ENCODE measurements around the gene MTO1.
"Not testable (repeated sequence)": the region's sequence is repeated elsewhere in the genome, so short reads cannot be mapped to it uniquely, and the experiment has no call there.

MTO1 gene

DNA sequence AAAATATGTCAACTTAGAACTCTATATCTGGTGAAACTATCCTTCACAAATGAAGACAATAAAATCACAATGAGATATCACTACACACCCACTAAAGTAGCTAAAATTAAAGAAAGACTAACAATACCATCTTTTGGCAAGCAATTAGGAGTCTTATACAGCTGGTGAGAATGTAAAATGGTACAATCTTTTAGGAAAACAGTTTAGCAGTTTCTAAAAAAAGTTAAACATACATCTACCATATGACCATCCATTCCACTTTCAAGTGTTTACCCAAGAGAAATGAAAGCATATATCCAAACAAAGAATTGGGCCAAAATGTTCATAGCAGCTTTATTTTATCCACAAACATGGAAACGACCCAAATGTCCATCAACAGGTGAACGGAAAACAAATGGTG lies 73.1 kb downstream of the MTO1 start:
- no peak for DNase-seq

DNA sequence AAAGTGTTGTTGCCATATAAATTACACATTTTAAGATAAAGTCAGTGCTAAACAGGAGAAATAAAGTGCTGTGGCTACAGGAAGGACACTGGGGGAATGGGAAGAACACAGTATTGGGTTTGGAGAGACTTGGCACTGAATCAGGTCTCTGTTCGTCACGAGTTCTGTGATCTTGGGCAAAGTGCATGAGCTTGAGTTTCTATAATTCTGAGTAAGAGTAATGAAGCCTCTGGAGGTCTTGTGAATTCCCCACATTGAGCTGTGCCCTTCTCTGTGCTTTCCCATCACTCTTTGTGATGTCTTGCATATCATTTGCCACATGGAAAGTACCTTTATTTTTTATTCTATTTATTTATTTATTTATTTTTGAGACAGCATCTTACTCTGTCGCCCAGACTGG lies 76.1 kb downstream of the MTO1 start:
- no peak for DNase-seq

DNA sequence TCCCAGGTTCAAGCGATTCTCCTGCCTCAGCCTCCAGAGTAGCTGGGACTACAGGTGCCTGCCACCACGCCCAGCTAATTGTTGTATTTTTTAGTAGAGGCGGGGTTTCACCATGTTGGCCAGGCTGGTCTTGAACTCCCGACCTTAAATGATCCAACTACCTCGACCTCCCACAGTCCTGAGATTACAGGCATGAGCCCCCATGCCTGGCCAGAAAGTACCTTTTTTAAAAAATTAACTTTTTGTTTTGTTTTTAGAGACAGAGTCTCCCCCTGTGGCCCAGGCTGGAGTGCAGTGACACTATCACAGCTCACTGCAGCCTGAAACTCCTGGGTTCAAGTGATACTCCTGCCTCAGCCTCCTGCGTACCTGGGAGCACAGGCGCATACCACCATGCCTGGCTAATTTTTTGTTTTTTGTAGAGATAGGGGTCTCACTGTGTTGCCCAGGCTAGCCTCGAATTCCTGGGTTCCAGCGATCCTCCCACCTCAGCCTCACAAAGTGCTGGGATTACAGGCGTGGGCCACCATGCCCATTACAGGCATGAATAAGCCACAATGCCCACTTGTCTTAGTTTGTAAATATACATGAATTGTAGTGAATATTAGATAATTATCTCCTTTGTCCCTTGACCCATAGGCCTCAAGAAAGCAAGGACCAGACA lies 76.7 kb downstream of the MTO1 start:
- no peak for DNase-seq

DNA sequence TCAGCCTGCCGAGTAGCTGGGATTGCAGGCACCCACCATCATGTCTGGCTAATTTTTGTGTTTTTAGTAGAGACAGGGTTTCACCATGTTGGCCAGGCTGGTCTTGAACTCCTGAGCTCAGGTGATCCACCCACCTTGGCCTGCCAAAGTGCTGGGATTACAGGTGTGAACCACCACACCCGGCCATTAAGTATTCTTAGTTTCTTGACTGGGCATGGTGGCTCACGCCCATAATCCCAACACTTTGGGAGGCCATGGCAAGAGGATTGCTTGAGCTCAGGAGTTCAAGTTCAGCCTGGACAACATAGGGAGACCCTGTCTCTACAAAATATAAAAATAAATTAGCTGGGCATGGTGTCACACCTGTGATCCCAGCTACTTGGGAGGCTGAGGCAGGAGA lies 80.9 kb downstream of the MTO1 start:
- not testable (repeated sequence) for DNase-seq

DNA sequence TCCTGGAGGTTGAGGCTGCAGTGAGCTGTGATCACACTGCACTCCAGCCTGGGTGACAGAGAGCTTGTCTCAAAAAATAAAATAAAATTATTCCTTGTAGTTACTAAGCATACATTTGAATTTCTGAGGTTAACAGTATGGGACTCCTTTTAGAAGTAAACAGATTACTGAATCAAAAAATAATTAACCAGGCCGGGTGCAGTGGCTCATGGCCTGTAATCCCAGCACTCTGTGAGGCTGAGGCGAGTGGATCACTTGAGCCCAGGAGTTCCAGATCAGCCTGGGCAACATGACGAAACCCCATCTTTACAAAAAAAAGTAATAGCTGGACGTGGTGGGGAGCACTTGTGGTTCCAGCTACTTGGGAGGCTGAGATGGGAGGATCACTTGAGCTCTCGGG lies 81.4 kb downstream of the MTO1 start:
- no peak for DNase-seq

DNA sequence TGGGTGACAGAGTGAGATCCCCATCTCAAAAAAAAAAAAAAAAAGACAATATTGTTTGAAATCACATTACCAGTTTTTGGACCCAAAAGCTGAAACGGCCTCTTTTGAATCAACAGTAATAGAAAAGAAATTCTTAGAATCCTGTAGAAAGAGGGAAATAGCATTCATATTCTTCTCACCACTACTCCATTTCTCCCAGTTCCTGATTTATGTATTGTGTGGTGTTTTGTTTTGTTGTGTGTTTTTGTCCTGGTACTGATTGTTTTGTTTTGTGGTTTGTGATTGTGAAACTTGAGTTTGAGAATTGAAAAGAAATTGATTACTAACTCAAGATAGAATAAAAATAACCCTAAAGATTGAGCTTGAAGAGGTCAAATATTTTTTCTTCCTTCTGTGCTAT lies 85.5 kb downstream of the MTO1 start:
- no peak for DNase-seq

DNA sequence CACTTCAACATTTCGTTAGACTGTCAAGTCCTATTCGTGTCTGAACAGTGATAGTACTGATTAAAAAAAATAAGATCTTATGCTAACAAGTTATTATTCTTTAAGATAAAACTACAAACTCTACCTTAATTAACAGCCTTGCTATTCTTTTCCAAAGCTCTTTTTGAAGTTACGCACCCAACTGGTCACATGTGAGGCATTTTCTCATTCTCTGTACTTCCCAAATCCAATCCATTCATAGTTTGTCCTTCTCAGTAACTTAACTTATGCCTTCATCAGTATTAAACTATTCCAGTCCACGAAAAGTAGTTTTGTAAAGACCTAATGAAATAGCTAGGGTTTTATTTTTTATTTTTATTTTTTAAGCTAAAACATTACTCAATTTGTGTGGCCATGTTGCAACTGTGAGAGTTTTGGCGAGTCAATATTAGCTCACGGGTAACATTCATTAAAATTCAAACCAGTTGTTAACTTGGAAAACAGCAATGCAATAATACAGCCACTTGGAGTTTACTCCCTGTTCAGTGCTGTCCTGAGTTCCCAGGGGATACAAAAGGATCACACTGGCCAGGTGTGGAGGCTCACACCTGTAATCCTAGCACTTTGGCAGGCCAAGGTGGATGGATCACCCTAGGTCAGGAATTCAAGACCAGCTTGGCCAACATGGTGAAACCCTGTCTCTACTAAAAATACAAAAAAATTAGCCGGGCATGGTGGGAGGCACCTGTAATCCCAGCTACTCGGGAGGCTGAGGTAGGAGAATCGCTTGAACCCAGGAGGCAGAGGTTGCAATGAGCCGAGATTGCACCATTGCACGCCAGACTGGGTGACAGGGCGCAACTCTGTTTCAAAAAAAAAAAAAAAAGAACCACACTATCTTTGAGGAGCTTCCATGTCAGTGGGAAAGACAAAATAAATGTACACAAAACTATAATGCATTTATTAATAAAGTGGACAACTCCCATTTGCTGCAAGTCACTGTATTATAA lies 87.2 kb downstream of the MTO1 start:
- no peak for DNase-seq

DNA sequence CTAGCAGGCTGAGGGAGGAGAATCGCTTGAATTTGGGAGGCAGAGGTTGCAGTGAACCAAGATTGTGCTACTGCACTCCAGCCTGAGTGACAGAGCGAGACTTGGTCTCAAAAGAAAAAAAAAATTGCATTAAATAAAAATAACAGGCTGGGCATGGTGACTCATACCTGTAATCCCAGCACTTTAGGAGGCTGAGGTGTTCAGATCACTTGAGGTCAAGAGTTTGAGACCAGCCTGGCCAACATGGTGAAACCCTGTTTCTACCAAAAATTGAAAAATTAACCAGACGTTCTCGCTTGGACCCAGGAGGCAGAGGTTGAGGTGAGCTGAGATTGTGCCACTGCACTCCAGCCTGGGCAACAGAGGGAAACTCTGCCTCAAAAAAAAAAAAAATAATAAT lies 89.6 kb downstream of the MTO1 start:
- DNase-seq: not testable (repeated sequence)

DNA sequence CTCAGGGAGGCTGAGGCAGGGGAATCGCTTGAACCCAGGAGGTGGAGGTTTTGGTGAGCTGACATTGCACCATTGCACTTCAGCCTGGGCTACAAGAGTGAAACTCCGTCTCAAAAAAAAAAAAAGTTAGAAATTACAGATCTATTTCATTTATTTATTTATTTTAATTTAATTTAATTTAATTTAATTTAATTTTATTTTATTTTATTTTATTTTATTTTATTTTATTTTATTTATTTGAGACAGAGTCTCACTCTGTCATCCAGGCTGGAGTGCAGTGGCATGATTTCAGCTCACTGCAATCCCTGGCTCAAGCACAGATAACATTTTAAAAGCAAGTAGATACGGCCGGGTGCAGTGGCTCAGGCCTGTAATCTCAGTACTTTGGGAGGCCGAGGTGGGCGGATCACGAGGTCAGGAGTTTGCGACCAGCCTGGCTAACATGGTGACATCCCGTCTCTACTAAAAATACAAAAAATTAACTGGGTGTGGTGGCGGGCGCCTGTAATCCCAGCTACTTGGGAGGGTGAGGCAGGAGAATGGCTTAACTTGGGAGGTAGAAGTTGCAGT lies 93.9 kb downstream of the MTO1 start:
- DNase-seq: not testable (repeated sequence)

DNA sequence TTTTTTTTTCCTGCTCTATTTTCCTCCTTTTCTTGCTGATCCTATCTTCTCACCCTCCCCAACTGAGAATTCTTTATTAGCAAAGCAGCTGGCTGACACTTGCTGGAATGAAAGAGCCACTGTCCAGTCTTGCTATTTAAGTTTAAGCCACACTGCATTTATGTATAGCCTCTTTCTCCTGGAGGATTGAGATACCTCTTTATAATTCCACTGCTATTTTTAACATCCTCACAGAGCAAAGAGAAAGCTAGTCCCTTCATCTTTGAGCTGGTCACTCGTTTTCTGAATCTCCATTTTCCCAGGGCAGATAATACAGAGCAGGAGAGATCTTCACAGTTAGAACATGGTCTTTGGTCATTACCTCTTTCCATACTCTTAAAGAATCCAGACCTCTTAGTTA lies 95.3 kb downstream of the MTO1 start:
- no peak for DNase-seq
